ENCODE data around the gene S100A3.
"Not testable (repeated sequence)": the region's sequence is repeated elsewhere in the genome, so short reads cannot be mapped to it uniquely, and the experiment has no call there.

S100A3 gene

DNA sequence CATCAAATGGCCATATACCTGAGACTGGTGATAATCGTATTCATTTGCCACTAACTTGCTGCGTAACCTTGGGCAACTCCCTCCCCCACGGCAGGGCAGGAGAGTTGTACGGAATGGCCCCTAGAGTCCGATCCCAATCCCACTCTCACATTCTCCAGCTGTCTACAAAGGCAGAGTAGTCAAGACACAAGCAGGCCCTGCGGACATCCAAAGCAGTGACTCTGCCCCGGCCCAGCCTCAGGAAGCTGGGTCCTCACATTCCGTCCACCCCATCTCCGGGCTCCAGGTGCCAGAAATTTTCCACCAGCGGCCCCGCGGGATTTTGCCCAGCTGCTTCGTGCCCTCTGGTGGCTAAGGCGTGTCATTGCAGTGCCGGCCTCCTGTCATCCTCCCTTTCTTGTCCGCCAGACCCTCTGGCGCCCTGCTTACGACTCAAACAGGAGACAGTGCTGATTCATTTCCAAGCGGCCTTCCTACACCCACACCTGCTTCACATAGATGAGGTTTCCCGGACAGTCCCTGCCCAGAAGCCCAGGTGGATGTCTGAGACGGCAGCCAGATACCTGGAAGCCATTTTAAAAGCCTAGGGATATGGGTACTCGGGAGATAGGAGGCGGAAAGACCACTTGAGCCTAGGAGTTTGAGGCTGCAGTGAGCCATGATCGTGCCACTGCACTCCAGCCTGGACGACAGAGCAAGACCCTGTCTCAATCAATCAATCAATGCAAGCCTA lies 19.5 kb upstream of the S100A3 start:
- DNase-seq (ENCODE audit: insufficient read length, low spot score), result peak; percentile 90
- TF ChIP-seq, protein P1, sequence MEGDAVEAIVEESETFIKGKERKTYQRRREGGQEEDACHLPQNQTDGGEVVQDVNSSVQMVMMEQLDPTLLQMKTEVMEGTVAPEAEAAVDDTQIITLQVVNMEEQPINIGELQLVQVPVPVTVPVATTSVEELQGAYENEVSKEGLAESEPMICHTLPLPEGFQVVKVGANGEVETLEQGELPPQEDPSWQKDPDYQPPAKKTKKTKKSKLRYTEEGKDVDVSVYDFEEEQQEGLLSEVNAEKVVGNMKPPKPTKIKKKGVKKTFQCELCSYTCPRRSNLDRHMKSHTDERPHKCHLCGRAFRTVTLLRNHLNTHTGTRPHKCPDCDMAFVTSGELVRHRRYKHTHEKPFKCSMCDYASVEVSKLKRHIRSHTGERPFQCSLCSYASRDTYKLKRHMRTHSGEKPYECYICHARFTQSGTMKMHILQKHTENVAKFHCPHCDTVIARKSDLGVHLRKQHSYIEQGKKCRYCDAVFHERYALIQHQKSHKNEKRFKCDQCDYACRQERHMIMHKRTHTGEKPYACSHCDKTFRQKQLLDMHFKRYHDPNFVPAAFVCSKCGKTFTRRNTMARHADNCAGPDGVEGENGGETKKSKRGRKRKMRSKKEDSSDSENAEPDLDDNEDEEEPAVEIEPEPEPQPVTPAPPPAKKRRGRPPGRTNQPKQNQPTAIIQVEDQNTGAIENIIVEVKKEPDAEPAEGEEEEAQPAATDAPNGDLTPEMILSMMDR (IDR thresholded peaks at IDR 0.05; ENCODE audit: insufficient read depth, missing control alignments), result peak; percentile 97
- no peak for FAIRE-seq

DNA sequence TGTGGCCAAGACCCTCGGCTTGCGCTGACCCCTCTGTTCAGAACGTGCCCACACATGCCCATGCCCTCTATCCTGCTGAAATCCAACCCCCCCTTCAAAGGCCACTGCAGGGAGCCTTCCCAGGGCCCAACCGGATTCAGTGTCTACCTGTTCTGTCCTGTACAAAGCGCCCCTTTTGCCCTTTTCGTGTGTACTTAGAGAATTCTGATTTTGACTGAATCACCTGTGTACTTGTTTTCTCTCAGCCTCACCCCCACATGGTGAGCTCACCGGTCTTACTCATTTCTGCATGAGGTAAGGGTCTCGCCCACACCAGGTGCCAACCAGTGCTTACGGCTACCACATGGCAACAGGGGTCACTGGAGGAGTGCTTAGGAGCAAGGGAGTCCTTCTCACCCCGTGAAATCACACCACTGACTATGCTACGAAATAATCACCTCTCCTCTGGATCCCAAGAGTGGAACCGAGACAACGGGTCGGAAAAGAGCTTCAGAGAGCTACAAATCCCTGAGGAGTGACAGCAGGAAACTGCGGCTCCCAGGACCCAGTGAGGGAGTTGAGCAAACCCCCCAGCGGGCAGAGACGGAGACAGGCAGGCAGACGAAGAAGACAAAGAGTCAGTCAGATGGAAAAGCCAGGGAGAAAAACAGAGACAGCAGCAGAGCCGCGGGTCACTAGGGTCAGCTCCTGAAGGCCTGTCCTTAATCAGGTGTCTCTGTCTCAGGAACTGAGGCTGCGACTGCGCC lies 18.7 kb upstream of the S100A3 start:
- DNase-seq (ENCODE audit: insufficient read length, low spot score) (no peak), FAIRE-seq (no peak)
- TF ChIP-seq, protein P1 (IDR thresholded peaks at IDR 0.05; ENCODE audit: insufficient read depth, missing control alignments), result no peak

DNA sequence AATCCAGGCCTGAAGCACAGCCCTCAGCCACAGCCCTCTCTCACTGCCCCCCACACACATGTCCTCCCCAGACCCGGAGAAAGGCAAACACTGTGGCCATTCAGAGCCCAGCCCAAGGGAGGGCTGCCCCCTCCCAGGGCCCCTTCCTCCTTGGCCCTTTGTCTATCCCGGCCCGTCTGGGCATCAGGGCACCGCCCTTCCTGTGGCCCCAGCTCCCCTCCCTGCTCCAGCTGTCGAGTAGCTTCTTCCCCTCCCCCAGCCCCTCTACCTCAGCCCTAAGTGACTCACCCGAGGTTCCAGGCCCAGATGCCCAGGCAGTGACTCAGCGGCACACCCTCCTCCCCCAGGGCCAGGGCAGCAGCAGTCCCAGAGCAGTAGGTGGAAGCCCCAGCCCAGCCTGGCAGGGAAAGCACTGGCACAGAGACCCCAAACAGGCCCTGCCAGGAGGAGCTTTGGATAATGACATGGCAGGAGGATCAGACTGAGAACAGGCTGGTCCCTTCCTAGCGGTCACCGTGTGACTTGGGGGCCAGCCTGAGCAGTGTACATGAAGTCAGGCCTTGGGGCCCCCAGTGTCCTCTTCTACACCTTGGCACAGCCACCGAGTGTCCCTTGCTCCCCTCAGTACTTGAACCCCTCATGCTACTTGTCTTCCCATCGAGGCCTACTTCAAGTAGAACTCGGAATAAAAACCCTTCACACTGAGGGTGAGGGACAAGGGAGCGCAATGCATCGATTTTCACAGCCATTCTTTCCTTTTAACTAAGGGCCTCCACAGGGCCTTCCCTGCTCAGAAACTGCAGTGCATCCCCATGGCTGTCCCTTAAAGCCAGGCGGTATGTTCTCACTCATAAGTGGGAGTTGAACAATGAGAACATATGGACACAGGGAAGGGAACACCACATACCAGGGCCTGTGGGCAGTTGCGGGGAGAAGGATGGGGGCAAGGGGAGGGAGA lies 17.6 kb upstream of the S100A3 start:
- no peak for DNase-seq (ENCODE audit: insufficient read length, low spot score)
- TF ChIP-seq, protein P1 (IDR thresholded peaks at IDR 0.05; ENCODE audit: insufficient read depth, missing control alignments), result no peak
- no peak for FAIRE-seq

DNA sequence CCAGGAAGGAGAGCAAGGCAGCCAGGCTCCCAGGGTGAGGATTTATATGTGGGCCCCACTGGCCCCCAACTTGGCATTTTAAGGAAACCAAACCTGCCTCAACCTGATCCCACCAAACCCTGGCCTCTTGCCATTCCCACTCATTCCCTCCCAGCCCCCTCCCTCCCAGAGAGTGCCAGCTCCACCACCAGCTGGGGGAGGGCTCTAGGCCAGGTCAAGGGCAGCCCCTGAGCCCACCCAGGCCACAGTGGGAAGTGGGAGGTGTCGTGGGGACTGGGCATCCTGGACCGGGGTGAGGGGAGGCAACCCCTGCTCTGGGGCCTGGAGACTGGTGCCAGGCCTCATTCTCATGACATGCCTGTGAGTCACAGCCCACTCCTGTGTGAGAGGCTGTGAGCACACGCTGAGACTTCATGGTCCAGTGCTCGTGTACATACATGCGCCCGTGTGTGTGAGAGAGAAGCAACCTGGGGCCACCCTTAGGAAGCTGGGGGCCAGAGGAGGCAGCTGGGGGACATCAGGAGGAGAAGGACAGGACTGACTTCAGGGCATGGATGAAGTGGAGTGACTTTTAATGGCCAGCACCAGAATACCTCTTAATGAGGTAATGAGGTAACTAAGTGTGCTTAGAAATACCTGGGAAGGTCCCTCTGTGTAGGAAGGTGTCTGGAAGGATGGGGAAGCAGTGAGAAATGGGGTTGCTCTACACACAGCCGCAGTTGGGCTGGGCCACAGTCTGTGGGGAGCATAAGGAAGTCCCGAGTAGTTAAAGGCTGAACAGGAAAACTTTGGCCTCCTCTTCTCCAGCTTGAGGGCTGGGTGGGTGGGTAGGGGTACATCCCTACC lies 16.7 kb upstream of the S100A3 start, which contains the start of gene S100A2:
S100A2 (minus strand) TSS at position 316 of the 846 bp plus-strand sequence. CDS start 1,967 bp downstream, outside the sequence.
- TF ChIP-seq, protein P1 (IDR thresholded peaks at IDR 0.05; ENCODE audit: insufficient read depth, missing control alignments), result no peak
- DNase-seq (ENCODE audit: insufficient read length, low spot score), result no peak
- FAIRE-seq, result no peak

DNA sequence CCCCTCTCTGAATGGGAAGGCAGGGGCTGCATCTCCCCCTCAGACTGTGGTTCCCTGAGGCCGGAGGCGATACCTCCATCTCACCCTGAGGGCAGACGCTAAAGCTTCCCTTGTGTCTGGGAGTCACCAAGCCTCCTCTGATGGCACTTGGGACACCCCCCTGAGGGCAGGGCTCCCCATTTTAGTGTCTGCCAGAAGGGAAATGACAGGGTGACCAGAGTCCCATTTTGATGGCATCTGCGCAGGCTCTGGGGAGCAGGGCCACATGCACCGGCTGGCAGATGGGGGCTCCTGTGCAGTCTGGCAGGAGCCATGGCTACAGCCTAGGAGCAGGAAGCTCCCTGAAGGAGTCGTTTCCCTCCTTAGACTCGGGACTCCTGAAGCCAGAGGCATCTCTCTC lies 14.9 kb upstream of the S100A3 start:
- TF ChIP-seq, protein P1 (IDR thresholded peaks at IDR 0.05; ENCODE audit: insufficient read depth, missing control alignments), result no peak
- DNase-seq (ENCODE audit: insufficient read length, low spot score) (no peak), FAIRE-seq (no peak)

DNA sequence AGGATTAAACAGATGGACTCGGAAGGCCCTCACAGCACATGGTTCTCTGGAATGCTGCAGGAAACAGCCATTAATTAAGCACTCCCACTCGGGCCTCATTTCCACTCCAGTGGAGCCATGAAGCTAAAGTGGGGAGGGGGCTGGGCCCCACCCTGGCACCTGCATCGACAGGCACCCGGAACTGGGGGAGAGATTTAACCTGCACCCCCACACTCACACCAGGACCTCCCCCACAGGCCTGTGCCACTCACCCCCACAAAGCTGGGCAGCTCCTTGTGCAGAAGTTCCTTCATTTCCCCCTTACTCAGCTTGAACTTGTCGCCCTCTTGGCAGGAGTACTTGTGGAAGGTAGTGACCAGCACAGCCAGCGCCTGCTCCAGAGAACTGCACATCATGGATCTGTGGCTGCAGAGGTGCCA lies 14.4 kb upstream of the S100A3 start:
- no peak for DNase-seq (ENCODE audit: insufficient read length, low spot score)
- TF ChIP-seq, protein P1 (IDR thresholded peaks at IDR 0.05; ENCODE audit: insufficient read depth, missing control alignments), result no peak
- no peak for FAIRE-seq

DNA sequence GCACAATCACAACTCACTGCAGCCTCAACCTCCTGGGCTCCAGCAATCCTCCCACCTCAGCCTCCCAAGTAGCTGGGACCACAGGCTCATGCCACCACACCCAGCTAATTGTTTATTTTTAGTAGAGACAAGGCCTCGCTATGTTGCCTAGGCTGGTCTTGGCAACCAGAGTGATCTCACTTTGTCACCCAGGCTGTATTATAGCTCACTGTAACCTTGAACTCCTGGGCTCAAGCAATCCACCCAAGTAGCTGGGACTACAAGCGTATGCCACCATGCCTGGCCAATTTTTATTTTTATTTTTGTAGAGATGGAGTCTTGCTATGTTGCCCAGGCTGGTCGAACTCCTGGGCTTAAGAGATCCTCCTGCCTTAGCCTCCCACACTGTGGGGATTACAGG lies 13.0 kb upstream of the S100A3 start:
- FAIRE-seq; DNase-seq (ENCODE audit: insufficient read length, low spot score): not testable (repeated sequence)

Data from D721Med (cell line).